ENCODE data around the gene RSU1.
"Not testable (repeated sequence)": the region's sequence is repeated elsewhere in the genome, so short reads cannot be mapped to it uniquely, and the experiment has no call there.

RSU1 gene

DNA sequence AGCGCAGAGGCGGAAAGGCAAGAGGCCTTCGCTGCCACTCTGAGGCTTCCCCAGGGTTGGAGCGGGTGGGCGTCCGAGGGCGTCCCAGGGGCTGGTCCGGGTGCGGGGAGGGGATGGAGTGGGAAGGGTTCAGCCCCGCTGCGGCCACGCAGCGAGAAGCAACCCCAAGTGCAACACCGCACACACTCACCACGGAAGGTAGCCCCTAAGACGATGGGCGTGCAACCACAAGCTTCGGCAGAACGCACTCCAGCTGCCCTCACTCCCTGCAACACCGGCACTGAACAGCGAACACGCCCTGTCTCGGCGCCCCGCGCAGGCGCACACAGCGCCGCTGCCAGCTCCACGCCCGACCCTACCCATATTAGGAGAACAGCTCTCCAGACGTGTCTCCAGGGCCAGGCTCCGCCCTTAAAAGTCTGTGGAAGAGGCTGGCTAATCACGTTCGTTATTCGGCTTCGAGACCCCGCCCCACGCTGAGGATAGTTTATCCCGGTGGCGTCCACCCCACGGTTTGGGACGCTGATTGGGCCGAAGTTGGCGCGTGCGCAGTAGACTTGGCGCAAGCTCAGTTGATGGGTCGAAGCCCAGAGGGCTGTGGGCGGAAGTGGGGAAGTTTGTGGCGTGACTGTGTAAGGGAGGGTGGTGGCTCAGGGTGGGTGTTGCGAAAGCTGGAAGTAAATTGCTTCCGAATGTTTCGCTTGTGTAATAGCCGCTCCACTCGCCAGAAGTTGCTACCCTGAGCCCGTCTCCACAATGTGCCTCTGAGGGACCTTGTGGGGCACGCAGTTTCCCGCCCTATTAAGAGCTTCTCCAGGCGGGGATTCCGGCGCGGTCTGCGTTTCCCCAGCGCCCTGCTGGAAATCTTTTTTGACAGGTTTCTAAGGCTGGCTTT lies at the start of gene RSU1:
Gene RSU1, minus strand, starts transcription at position 300 of the 895 bp plus-strand sequence. CDS start 343 bp downstream, outside the sequence.
- peak; percentile 99 to 100 for DNase-seq (ENCODE audit: low read depth in 2 of 2, low spot score in 1 of 2)

DNA sequence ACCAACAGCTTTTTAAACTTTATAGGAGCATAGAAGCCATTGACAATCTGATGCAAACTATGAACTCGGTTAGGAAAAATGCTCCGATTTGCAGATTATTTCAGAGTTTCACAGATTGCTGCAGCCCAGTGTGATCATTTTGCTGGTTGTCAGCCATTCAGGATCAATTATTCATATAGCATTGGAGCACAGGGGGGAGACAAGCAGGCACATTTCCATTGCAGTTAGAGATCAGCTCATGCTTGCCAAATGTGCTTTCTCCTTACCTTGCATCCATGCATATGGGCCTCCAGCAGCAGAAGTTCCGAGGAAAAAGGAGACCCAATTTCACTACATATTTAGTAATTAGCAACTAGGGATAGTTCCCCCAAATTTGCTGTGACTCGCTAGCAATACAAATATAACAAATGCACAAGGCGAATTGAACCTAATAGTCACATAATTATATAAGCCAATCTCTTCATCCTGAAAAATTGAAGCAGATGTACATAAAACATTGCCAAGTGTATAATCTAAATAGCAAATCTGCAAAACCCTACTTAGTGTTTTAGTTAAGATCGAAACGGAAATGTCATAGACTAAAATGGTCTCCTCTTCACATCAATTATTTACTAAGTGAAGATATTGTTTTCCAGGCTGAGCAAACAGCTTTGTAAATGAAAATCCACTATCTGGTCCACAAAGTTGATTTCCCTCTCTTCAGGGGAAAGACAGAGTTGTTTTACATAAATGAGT lies 49.5 kb upstream of the RSU1 start:
- no peak for DNase-seq (ENCODE audit: low read depth in 2 of 2, low spot score in 1 of 2)

DNA sequence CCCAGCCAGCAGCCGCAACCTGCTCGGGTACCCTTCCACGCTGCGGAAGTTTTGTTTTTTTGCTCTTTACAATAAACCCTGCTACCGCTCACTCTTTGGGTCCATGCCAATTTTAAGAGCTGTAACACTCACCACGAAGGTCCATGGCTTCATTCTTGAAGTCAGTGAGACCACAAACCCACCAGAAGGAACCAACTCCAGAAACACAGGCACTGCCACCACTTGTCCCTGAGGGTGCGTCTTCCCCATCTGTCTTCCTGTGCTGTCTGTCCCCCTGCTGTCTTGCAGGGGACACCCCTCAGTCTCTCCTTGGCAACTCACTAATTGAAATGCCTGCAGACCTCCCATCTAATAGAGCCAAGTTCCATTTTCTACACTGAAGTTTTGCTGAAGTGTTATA lies 48.5 kb upstream of the RSU1 start:
- DNase-seq (ENCODE audit: low read depth in 2 of 2, low spot score in 1 of 2) = no peak

DNA sequence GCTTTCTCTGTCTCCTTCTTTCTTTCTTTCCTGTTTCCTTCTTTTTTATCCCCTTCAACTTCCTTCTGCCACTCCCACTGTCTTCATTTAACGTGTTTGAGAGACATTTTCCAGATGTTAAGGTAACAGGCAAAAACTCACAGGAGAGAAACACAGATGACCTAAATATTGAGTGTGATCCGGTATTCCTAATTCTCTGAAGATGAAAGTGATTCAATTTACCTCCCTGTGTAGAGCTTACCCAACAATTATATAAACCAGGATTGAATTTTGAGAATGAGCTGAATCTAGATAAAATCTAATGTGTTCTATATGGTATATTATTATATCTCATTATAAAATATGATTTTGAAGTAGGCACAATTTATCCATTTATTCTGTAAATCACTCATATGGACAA lies 46.5 kb upstream of the RSU1 start:
- DNase-seq (ENCODE audit: low read depth in 2 of 2, low spot score in 1 of 2) = no peak

DNA sequence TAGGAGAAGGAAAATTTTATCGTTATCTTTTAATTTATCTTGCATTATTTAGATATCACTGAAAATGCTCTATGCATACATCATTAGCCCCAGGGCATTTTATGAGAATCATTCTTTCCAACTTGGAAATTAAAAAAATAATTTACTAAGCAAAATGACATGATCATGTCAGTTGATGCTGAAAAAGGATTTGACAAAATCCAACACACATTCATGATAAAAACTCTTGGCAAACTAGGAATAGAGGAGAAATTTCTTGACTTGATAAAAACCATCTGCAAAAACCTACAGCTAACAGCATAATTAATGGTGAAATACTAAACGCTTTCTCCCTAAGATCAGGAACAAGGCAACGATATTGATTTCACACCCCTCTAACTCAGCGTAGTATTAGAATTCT lies 40.2 kb upstream of the RSU1 start:
- no peak for DNase-seq (ENCODE audit: low read depth in 2 of 2, low spot score in 1 of 2)

DNA sequence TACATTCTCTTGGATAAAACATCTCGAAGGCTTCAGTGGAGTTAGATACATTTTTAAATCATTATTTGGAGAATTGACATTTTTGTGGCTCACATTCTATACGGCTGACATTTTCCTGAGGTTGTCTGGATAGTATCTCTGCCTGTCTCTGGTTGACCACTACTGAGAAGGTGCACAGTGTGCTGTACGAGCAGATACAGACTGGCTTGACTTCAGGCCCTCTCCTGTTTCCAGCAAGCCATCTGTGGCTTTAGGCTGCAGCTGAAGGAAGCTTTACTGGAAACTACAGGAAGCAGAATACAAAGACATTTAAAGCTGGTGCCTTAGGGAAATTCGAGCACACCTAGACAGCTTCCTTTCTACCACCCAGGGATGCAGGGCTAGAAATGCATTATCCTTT lies 39.3 kb upstream of the RSU1 start:
- no peak for DNase-seq (ENCODE audit: low read depth in 2 of 2, low spot score in 1 of 2)

DNA sequence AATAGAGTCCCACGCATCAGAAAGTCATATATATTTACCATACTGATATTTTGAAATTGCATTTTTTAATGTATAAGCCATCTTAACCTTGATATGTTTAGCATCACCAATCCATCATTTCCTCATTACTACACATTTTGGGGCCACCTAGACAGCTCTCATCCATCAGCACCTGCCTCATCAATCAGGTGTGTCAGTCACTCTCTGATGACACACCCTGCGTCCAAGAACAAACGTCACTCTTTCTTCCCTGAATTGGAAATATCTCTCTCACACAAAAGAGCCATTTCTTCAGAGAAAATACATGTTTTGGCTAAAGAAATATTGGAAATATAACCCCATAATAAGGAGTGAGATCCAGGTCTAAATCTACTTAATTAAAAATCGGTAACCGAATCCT lies 38.9 kb upstream of the RSU1 start:
- DNase-seq (ENCODE audit: low read depth in 2 of 2, low spot score in 1 of 2) = no peak

DNA sequence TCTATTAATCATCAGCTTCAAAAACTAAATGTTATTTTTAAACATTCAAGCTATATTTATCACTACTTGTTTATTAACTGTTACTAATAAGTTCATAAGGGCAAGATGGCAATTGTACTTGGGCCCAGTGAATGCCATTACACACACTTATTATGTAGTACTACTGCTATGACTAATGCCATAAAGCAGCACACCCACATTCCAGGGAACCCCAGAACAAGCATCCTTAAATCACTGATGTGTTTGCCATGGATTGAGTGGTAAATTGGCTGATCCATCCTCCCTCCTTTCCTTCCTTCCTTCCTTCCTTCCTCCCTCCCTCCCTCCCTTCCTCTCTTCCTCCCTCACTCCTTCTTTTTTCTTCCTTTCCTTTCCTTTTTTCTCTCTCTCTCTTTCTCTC lies 37.4 kb upstream of the RSU1 start:
- no peak for DNase-seq (ENCODE audit: low read depth in 2 of 2, low spot score in 1 of 2)

DNA sequence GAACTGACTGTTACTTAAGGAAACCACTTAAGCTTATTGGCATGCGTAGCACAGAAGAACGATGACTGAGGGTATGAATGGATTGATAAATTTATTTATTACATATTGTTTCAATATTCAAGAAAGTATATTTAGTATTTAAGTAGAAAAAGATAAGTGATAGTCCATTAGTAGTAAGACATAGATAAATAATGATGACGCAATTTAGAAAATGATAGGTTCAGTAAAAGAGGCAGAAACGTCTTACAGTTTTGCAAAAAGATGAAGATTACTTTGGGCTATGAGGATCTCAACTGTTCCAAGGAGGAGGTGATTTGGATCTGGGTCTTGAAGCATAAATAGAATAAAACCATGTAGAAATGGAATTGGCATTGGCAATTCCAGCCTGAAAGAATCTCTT lies 36.6 kb upstream of the RSU1 start:
- DNase-seq (ENCODE audit: low read depth in 2 of 2, low spot score in 1 of 2) = no peak

DNA sequence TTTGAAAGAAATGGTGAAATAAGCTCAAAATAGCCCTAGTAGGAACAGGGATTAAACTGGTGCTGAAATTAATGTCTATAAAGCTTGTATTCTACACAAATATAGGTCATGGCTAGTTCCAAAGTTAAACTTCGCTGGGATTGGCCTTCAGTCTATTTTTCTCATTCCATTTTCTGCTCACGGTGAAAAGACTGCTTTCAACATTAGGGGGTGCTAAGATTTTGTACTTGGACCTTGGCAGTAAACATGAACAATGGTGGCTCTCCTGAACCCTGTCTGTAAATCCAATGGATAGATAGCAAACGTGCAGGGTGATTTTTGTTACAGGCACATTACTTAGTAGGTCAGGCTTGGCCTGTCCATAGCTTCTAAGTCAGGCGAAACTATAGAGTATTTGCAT lies 36.0 kb upstream of the RSU1 start:
- no peak for DNase-seq (ENCODE audit: low read depth in 2 of 2, low spot score in 1 of 2)

DNA sequence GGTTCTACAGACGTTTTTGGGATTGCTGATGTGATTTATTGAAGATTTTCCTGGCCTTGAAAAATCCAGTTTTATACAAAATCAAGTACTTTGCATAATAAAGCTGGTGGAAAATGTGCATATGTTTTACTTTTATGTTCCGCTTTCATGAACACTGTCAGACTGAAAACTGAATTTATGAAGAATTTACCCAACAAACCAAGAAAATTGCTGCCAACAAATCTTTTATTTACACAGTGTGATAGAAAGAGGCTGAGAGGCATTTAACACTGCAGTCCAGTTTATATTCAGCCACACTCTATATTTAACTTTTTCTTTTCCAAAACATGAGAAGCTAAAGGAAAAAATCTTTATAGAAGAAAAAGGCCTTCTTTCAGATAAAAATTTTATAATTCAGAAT lies 35.4 kb upstream of the RSU1 start:
- DNase-seq (ENCODE audit: low read depth in 2 of 2, low spot score in 1 of 2) = no peak

DNA sequence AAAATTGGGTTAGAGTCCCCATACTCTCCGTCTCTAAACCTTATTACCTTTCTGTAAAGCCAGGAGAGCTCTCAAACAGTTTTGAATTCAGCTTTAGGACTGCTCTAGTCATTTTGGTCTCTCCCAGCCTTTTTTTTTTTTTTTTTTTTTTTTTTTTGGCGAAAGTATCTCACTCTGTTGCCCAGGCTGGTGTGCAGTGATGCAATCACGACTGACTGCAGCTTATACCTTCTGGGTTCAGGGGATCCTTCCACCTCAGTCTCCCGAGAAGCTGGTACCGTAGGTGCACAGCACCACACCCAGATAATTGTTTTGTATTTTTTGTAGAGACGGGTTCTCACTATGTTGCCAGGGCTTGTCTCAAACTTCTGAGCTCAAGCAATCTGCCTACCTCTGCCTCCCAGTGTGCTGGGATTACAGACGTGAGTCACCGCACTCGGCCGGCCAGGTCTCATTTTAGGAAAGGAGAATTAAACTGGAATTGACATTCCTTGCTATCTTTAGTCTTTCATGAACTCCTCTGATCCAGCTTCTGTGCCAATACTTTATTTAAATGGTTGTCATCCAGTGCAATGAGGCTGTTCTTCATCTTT lies 31.4 kb upstream of the RSU1 start:
- DNase-seq (ENCODE audit: low read depth in 2 of 2, low spot score in 1 of 2) = no peak

DNA sequence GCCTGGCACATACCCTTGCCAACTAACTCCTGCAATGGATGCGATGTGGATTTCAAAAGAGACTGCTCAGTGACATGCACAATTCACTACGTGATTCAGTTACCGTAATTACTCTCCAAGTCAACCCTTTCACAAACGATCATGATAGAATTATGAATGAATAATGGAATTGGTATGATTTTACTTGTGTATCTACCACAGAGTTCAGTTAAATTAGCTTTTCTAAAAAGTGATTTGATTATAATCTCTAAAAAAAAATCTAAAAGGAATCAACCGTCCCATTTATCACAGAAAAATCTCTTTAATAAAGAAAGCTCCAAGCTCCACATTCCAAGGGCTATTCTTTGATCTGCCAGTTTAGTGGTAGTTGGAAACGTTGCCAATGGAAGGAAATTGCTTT lies 30.4 kb upstream of the RSU1 start:
- no peak for DNase-seq (ENCODE audit: low read depth in 2 of 2, low spot score in 1 of 2)

DNA sequence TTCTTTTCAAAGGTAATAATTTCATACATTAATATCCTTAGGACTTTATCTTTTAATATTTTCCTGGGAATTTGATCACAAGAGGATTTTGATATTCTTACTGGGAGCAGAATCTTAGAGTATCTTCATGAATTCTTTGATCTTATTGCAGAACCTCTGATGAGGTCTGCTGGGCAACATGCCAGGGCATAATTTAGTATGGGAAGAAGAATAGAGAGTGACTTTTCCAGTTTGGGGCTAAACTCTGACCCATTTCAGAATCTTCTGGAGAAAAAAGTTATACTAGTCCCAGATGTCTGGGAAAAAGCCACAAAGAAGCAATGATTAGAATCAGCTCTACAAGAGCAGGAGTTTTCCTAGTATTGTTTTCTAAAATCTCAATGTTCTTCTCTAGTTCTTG lies 28.0 kb upstream of the RSU1 start:
- no peak for DNase-seq (ENCODE audit: low read depth in 2 of 2, low spot score in 1 of 2)

DNA sequence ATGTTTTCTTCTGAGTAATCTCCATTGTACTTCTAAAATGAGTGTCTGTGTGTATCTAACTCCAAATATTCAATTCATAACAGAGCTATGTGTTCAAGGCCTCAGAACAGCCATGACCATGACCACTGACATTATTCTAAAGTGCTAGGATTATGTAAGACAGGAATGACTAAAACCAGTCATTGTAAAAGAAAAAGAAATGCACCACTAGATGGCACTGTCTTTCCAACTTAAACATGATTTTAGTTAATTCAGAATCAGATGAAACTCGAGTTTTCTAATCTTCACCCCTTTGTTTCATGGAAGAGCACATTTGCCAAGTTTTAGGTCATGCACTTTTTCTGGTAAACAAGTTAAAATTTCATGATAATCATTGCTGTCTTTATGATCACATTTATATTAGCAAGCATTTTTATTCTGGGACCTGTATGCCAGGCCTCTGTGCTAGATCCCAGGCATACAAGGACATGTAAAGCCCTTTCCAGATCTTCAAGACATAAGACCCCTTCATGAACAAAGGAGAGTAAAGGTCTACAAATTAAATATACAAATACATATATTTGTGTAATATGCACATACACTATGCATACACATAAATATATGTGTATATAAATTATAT lies 26.1 kb upstream of the RSU1 start:
- no peak for DNase-seq (ENCODE audit: low read depth in 2 of 2, low spot score in 1 of 2)

DNA sequence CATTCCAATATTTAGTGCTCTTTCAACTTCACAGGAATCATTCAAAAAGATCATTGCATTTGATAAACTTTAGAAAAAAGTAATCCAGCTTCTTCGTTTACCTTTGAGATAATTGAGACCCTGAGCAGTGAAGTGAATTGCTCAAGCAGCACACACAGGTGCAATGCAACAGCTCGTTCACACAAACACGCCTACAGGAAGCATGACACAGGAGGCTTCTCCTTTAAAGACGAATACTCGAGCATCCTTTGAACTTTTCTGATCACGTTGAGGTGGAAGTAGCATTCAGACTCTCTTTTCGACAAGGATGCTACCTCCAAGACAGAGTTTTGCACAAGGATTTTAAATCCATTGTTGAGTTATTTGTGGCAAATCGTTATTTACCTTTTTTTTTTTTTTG lies 18.0 kb upstream of the RSU1 start:
- no peak for DNase-seq (ENCODE audit: low read depth in 2 of 2, low spot score in 1 of 2)

DNA sequence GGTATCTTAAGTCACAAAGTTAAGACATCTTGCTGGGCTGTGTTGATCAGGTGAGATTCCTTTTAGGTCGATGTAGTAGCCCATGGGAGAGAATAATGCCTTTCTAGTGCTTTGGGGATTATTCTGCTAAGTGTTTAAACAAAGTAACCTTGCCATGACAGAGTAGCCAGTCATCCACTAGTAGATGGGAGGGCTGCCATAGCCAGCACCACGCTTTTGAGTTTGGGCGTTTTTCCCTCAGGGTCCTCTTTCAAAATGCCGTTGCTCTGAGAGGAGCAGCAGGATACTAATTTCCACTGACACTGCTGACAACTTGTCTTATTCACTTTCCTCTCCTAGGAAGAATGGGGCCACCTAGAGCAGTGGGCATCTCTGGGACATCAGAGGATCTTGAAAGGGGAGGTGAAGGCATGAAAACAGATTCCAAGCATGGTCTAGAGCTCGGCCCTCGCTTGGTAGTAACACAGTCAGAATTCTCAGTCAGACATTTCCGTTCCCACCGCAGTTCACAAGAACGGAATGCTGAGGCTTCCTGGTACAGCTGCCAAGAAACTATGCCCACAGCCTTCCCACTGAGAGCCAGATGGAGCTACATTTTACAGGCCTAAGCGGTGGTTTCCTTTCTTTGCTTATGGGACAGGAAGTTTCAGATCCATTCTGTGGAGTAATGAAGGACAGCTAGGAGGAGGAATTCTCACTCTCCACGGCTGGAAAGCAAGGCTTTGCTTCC lies 15.3 kb upstream of the RSU1 start:
- DNase-seq (ENCODE audit: low read depth in 2 of 2, low spot score in 1 of 2) = no peak

DNA sequence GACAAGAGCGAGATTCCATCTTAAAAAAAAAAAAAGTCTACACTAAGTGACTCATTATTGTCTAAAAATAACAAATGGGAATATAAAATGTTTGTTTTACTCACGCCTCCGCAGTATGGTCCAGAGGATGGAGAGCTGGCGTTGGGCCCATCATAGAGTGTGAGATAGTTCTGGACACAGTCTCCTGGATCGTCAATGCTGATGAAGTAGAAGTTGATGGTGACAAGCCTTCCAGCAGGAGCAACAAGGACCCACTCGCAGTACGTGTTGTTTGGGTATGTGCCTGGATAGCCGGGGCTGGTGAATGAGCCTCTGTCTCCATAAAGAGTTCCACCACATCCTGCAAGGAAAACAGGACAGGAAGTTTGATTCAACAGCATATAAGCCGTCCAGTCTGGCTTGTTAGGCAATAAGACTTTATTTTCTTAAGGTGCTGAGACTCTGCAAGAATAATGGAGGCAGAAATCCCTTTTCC lies 11.5 kb upstream of the RSU1 start:
- DNase-seq (ENCODE audit: low read depth in 2 of 2, low spot score in 1 of 2) = no peak

DNA sequence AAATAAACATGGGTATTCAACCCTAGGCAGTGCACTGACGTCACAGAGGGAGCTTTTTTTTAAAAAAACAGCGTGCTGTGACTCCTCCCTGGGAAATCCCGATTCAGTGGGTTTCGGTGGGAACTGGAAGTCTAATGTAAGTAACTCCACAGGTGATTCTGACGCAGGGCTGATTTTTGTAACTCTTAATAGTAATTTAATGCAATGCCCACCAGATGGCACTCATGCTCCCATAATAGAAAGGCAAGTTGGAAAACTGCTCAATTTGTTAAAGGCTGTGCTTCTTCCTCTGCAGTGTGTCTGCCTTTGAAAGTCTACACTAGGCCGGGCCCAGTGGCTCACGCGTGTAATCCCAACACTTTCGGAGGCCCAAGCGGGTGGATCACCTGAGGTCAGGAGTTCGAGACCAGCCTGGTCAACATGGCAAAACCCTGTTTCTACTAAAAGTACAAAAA lies 10.9 kb upstream of the RSU1 start:
- peak in 1 of 2 donors; percentile 26 for DNase-seq (ENCODE audit: low read depth in 2 of 2, low spot score in 1 of 2)

DNA sequence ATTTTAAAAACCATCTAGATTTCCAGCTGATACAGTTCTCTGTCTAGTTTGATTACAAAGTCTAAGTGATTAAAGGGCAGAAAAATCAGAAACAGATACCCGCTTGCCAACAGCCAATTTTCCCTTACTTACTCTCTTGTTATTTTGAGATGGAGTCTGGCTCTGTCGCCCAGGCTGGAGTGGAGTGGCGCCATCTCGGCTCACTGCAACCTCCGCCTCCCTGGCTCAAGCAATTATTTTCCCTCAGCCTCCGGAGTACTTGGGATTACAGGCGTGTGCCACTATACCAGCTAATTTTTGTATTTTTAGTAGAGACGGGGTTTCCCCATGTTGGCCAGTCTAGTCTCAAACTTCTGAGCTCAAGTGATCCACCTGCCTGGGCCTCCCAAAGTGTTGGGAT lies 10.2 kb upstream of the RSU1 start:
- DNase-seq (ENCODE audit: low read depth in 2 of 2, low spot score in 1 of 2) = not testable (repeated sequence)
